ENCODE data around the gene GMDS. TPM values are rescaled to one million over a fixed set of nuclear protein-coding genes. Genes with fewer than 3 reads are reported as not detected.
"Not testable (repeated sequence)": the region's sequence is repeated elsewhere in the genome, so short reads cannot be mapped to it uniquely, and the experiment has no call there.

GMDS gene
- total RNA-seq, 2 donors from 2014 or later, result 18.2 to 20.5 TPM

DNA sequence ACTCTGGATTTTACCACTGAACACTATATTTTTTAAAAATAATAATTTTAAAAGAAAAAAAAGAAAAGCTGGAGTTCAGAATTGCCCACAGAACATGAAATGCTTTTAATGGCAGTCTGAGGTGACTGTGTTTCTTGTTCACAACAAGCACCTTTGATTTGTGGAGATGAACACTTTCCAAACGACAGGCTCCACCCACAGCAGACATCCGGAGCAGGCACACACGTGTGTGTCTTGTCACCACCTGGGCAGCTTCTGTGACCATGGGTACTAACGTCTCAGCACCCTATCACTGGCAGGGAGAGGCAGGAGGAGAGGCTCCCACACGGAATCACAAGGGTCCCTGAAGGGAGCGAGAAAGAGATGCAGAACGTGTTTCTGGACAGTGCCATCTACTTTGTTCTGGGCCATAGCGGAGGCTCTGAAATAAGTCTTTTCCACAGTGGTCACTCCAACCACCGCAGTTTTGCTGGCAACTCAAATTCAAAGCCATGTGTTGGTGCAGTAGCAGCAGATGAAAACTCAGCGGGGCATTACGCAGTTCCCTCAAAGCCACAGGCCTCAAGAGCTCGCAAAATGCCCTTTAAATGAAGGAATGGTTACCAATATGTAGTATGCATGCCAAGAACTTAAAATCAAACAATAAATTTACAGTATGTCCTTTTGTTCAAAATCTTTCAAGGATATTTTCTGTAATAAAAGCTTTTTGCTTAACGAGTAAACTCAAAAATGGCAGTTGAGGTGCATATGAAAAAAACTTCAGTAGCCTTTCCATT lies 393.5 kb downstream of the GMDS start:
- H3K9me3 ChIP-seq (ENCODE audit: control insufficient read depth, low read length, poor library complexity, severe bottlenecking), result no peaks in the 10 kb centered on the region
- H3K27ac Mint-ChIP-seq, result no peak overlapping the region
- ATAC-seq (no peak), DNase-seq (no peak)
- no peaks in the 10 kb centered on the region for H3K4me1 Mint-ChIP-seq
- no peaks in the 10 kb centered on the region for H3K36me3 Mint-ChIP-seq (ENCODE audit: low read depth)
- H3K4me3 Mint-ChIP-seq, result no peak overlapping the region
- H3K27me3 Mint-ChIP-seq, result no peaks in the 10 kb centered on the region

DNA sequence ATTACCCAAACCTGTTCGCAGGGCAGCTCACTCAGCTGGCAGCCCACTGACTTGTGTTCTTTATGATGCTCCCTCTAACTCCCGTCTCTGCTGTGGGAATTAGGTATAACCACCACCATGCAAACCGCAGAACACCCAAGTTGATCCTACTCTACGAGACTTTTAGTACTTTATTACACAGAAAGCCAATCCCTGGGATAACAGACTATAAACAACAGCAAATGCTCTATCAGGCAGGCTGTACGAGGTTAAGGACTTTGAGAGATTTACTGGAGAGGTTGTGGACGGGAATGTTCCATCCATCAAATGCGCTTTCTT lies 394.6 kb downstream of the GMDS start:
- no peaks in the 10 kb centered on the region for H3K9me3 ChIP-seq (ENCODE audit: control insufficient read depth, low read length, poor library complexity, severe bottlenecking)
- no peak overlapping the region for H3K4me3 Mint-ChIP-seq
- no peak for ATAC-seq

DNA sequence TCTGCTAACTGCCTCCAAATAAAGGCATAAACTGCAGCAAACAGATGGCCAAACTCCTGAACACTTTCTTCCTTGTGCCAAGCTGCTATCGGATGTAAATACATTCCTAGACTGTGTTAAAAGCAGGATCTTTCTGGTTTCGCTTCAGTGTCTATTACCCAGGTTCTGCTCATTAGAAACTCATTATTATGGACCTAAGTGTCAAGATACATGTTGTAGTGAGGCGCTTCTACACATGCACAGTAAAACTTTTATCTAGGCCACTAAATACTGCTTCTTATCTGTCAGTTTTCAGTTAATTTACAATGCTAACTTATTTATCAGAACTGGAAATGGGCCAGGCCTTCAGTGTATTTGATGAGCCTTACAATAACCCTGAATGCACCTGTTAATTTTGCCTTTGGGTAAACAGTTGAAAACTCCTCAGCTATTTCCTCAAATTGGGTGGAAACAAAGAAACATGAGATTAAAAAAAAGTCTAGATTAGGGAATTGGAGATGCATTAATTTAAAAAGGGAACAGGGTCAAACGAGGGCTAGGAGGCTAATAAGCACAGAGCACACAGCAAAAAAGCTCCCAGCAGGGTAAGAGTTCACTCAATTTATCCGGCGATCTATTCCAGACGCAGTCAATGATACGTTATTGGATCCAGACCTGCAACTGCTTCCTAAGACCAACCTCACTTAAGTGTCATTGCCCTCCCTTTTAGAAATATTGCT lies 395.1 kb downstream of the GMDS start:
- Mint-ChIP-seq H3K4me3 (no peak overlapping the region), H3K27me3 (no peaks in the 10 kb centered on the region), H3K36me3 (ENCODE audit: low read depth) (no peaks in the 10 kb centered on the region), H3K27ac (no peak overlapping the region), H3K4me1 (no peaks in the 10 kb centered on the region)
- DNase-seq (no peak), ATAC-seq (no peak)
- H3K9me3 ChIP-seq (ENCODE audit: control insufficient read depth, low read length, poor library complexity, severe bottlenecking), result no peaks in the 10 kb centered on the region

More for the DNA sequence above, 394.6 kb downstream of the GMDS start:
- no peaks in the 10 kb centered on the region for H3K27me3 Mint-ChIP-seq
- no peaks in the 10 kb centered on the region for H3K4me1 Mint-ChIP-seq
- no peak for DNase-seq
- H3K27ac Mint-ChIP-seq, result no peak overlapping the region
- H3K36me3 Mint-ChIP-seq (ENCODE audit: low read depth), result no peaks in the 10 kb centered on the region

DNA sequence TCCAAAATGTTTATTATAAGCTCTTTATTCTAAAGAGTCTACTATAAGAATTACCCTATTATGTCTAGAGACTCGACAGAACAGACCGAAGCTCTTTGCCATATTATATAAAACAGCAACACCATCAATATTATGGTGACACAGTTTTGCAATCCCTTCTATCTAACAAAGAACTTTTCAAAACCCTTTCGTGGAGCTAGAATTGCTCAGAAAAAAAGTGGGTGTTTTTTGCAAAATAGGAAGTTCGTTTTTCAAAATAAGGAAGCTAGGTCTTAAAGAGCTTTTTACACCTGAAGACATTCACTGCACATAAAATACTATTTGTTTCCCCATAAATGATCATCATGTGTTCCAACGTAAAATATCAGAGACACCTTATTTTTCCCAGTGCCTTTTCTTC lies 395.7 kb downstream of the GMDS start:
- H3K9me3 ChIP-seq (ENCODE audit: control insufficient read depth, low read length, poor library complexity, severe bottlenecking), result no peaks in the 10 kb centered on the region
- Mint-ChIP-seq H3K36me3 (ENCODE audit: low read depth) (no peaks in the 10 kb centered on the region), H3K27me3 (no peaks in the 10 kb centered on the region), H3K4me3 (no peak overlapping the region), H3K27ac (no peak overlapping the region), H3K4me1 (no peaks in the 10 kb centered on the region)
- DNase-seq, result no peak
- ATAC-seq, result no peak

DNA sequence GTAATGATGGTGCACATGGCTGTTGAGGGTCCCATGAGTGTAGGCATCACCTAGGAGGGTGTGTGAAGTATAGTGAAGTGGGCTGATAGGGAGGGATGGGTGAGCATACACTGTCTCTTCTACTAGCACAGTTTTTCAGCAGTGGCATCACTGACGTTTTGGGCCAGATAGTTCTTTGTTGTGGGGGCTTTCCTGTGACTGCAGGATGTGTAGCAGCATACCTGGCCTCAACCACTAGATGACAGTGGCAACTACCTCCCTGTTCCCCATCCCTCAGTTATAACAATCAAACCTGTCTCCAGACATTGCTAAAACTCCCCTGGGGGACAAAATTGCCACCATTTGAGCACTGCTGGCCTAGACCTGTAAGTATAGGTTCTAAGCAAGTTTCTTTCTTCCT lies 396.7 kb downstream of the GMDS start:
- DNase-seq, result no peak
- no peaks in the 10 kb centered on the region for H3K4me1 Mint-ChIP-seq
- ATAC-seq, result no peak
- no peak overlapping the region for H3K27ac Mint-ChIP-seq
- H3K9me3 ChIP-seq (ENCODE audit: control insufficient read depth, low read length, poor library complexity, severe bottlenecking), result no peaks in the 10 kb centered on the region
- no peaks in the 10 kb centered on the region for H3K27me3 Mint-ChIP-seq
- H3K36me3 Mint-ChIP-seq (ENCODE audit: low read depth), result no peaks in the 10 kb centered on the region
- H3K4me3 Mint-ChIP-seq, result no peak overlapping the region

DNA sequence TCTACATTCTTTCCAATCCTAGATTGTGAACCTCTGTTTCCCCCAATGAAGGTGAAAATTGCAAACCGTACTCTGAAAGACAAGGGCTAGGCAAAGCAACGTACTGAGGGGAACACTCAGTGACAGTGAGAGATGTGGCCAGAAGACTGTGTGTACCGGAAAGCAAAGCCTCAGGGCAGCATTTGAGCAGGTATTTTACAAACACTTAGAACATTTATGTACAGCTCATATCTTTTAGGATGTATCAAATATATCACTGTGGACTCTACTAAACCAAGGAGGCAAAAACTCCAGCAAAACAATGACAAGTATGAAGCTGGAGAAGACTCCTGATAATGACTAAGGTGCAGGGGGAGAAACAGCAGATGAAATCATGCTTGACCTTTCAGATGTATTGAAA lies 398.8 kb downstream of the GMDS start:
- Mint-ChIP-seq H3K27ac (no peak overlapping the region), H3K27me3 (no peaks in the 10 kb centered on the region), H3K36me3 (ENCODE audit: low read depth) (no peaks in the 10 kb centered on the region), H3K4me1 (no peaks in the 10 kb centered on the region), H3K4me3 (no peak overlapping the region)
- DNase-seq (no peak), ATAC-seq (no peak)
- H3K9me3 ChIP-seq (ENCODE audit: control insufficient read depth, low read length, poor library complexity, severe bottlenecking), result no peaks in the 10 kb centered on the region

DNA sequence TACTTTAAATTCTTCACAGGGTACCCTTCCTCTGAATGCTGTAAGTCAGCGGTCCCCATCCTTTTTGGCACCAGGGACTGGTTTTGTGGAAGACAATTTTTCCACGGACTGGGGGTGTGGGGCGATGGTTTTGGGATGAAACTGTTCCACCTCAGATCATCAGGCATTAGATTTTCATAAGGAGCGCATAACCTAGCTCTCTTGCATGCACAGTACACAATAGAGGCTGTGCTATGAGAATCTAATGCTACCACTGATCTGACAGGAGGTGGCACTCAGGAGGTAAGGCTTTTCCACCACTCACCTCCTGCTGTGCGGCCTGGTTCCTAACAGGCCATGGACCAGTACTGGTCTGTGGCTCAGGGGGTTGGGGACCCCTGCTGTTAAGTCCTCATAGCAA lies 399.9 kb downstream of the GMDS start:
- not testable (repeated sequence) for H3K27ac Mint-ChIP-seq; H3K9me3 ChIP-seq (ENCODE audit: control insufficient read depth, low read length, poor library complexity, severe bottlenecking); H3K4me1 Mint-ChIP-seq; ATAC-seq; H3K4me3 Mint-ChIP-seq; DNase-seq; H3K27me3 Mint-ChIP-seq; H3K36me3 Mint-ChIP-seq (ENCODE audit: low read depth)

DNA sequence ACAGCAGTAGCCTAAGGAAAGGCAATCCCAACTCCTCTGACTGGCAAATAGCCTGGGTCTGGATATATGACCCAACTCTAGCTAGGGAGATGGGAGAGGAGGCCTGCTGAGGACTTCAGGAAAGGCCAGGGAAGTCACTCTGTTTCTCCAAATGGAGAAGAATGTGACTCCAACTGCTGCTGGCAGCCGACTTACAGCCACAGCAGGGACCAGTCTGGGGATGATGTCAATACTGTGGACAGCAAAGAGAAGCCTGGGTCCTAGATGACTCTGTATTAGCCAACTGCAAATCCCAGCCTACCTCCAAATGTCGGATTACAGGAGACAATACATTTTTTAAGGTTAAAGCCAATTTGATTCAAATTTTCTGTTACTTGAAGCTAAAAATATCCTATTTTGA lies 403.1 kb downstream of the GMDS start:
- no peaks in the 10 kb centered on the region for H3K9me3 ChIP-seq (ENCODE audit: control insufficient read depth, low read length, poor library complexity, severe bottlenecking)
- no peaks in the 10 kb centered on the region for H3K4me1 Mint-ChIP-seq
- H3K4me3 Mint-ChIP-seq, result no peak overlapping the region
- H3K27ac Mint-ChIP-seq, result no peak overlapping the region
- no peaks in the 10 kb centered on the region for H3K36me3 Mint-ChIP-seq (ENCODE audit: low read depth)
- no peak for ATAC-seq
- DNase-seq, result no peak
- H3K27me3 Mint-ChIP-seq, result no peaks in the 10 kb centered on the region

DNA sequence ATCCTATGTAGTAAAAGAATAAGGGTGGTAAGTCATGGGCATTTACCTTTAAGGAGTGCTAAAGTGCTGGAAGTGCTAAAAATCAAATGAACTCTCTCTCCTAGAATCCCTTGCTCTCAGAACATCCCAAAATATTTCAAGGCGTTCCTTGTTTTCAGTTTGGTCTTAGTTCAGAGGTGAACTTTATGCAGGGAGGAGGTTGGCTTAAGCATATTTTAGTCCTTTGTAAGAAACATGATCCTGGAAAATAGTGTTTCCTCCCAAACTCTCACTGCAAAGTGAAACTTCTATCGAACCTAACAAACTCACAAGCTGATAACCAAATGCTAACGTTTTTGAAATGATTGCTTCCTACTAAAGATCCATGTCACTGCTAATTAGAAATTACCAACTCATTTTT lies 404.3 kb downstream of the GMDS start:
- DNase-seq (no peak), ATAC-seq (no peak)
- H3K9me3 ChIP-seq (ENCODE audit: control insufficient read depth, low read length, poor library complexity, severe bottlenecking), result no peaks in the 10 kb centered on the region
- no peaks in the 10 kb centered on the region for H3K4me1 Mint-ChIP-seq
- H3K36me3 Mint-ChIP-seq (ENCODE audit: low read depth), result no peaks in the 10 kb centered on the region
- no peak overlapping the region for H3K4me3 Mint-ChIP-seq
- no peak overlapping the region for H3K27ac Mint-ChIP-seq
- no peaks in the 10 kb centered on the region for H3K27me3 Mint-ChIP-seq

DNA sequence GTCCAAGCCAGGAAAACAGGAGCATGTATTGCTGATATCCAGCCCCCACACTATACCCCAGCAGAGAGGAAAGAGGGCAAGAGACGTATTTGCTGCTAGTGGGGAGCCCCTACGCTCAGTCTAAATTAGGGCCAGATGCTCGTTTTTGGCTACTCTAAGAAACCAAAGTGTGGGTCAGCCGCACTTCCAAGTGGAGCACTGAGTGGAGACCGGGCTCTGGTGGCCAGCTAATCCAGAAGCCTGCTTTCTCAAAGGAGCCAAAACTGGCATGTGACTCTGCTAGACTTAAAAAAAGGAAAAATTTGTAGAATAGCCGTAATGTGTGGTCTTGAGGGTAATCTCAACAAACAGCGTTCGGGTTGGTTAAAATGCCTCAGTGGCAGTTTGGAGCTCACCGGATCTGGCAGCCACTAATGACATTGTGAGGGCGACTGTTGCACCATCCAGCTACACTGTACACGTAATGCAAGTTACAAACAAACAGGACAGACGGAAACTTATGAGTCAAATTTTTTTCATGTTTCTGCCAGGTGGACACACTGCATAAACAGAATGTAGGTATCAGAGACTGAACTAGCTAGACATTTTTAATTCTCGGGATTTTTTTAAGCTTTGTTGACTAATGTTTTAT lies 404.8 kb downstream of the GMDS start:
- Mint-ChIP-seq H3K4me3 (no peak overlapping the region), H3K27ac (no peak overlapping the region)

DNA sequence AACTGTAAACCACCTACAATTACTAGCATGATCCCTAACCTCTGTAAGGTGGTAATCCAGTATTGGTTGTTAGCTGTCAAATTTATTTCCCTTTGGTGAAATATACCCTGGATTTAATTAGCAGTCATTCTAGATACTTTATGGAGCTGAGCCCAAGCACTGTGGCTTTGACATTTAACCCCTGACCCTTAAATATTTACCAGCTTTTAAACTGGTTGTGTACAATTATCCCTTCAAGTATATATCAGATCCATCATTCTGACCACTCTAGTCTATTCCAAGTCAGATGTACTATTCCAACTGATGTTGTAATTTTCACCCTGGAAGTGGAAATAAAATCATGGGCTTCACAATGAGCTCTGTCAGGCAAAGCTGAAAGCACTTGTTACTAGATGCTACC lies 406.0 kb downstream of the GMDS start:
- Mint-ChIP-seq H3K27me3 (no peaks in the 10 kb centered on the region), H3K4me1 (no peaks in the 10 kb centered on the region), H3K36me3 (ENCODE audit: low read depth) (no peaks in the 10 kb centered on the region), H3K27ac (no peak overlapping the region), H3K4me3 (no peak overlapping the region)
- no peak for ATAC-seq
- DNase-seq, result no peak
- no peaks in the 10 kb centered on the region for H3K9me3 ChIP-seq (ENCODE audit: control insufficient read depth, low read length, poor library complexity, severe bottlenecking)

More for the DNA sequence above, 404.8 kb downstream of the GMDS start:
- Mint-ChIP-seq H3K4me1 (no peaks in the 10 kb centered on the region), H3K27me3 (no peaks in the 10 kb centered on the region), H3K36me3 (ENCODE audit: low read depth) (no peaks in the 10 kb centered on the region)
- ATAC-seq, result no peak
- H3K9me3 ChIP-seq (ENCODE audit: control insufficient read depth, low read length, poor library complexity, severe bottlenecking), result no peaks in the 10 kb centered on the region
- DNase-seq, result no peak

DNA sequence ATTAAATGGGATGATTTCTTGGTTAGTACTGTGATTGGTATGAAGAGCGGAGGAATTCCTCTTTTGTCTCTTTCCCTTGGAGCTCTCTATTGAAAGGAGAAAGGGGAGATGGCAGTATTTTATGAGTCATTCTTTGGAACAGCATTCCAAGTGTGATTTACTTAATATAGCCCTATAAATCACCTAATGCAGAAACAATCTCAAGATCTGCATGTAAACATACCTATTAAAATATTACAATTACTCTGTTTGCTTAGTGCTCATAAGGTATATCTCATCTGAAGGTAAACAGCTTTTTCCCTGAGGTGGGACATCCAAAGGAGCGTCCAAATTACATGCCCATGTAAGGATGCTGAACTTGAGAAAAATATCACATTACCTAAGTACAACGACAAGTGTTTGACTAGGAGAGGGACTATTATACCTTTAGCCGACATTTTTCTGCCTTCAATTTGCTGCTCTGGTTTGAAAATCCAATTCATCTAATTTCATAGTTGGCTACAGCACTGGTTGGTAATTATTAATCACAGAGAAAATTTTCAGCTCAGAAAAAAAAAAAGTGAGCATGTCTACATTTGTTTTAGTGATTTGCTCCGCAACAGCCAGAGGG lies 406.7 kb downstream of the GMDS start:
- no peaks in the 10 kb centered on the region for H3K9me3 ChIP-seq (ENCODE audit: control insufficient read depth, low read length, poor library complexity, severe bottlenecking)
- no peak for DNase-seq
- ATAC-seq, result no peak
- no peak overlapping the region for H3K4me3 Mint-ChIP-seq
- H3K27ac Mint-ChIP-seq, result no peak overlapping the region
- no peaks in the 10 kb centered on the region for H3K4me1 Mint-ChIP-seq
- no peaks in the 10 kb centered on the region for H3K36me3 Mint-ChIP-seq (ENCODE audit: low read depth)
- H3K27me3 Mint-ChIP-seq, result no peaks in the 10 kb centered on the region

DNA sequence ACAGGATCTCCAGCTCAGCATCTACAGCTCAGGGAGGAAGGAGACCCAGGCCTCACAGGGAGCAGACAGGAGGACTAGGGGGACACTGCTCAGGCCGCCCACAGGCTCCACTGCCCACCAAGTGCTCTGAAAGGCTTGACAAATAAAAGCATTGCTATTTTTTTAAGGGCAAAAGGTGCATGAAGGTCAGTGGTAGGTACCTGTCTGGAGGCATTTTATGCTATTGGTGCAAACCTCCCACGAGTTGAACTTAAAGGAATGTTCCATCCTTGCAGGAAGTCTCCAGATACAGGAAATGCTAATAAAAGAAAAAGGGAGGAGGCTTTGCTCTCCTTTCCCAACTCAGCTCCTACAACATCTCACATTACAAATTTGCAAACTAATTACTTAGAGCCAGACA lies 407.6 kb downstream of the GMDS start:
- Mint-ChIP-seq H3K27me3 (no peaks in the 10 kb centered on the region), H3K27ac (no peak overlapping the region), H3K4me3 (no peak overlapping the region), H3K4me1 (no peaks in the 10 kb centered on the region), H3K36me3 (ENCODE audit: low read depth) (no peaks in the 10 kb centered on the region)
- no peaks in the 10 kb centered on the region for H3K9me3 ChIP-seq (ENCODE audit: control insufficient read depth, low read length, poor library complexity, severe bottlenecking)
- no peak for ATAC-seq
- no peak for DNase-seq
